Pancreas (tissue), 10 donors: Measurements from ENCODE around the gene C18orf63. TPM values are rescaled to one million over a fixed set of nuclear protein-coding genes. Genes with fewer than 3 reads are reported as not detected.

ENCODE experiments used
- ATAC-seq, 4 donors: fragments of 200-7000 bp; cut with Tn5 transposase; one replicate each; pipeline versions ENCODE4 v1.8.0 to v1.9.1; 2020; ENCODE audit warnings: mild to moderate bottlenecking in 4 of 4, moderate library complexity in 4 of 4
- DNase-seq, 6 donors: peaks; one replicate each; pipeline ENCODE4 v3.0.0-alpha.2; 2020
- FAIRE-seq: peaks from 2 replicates; lab custom pipeline; 2012; peaks lifted over from hg19 to GRCh38; lab: Jason Lieb, UNC
- H3K27ac ChIP-seq, 4 donors: fragments of 200-600 bp; sonication (generic); 1 replicate in 3 of 4; 2 replicates in 1 of 4; pipeline versions ENCODE4 v1.5.0 to v1.8.0; 2020
- H3K27me3 ChIP-seq, 4 donors: fragments of 200-600 bp; one replicate each; pipeline ENCODE4 v1.8.0; 2021
- H3K36me3 ChIP-seq, 3 donors: fragments of 200-600 bp; sonication (generic) in 1 of 3; one replicate each; pipeline versions ENCODE4 v1.5.0 to v1.8.0; 2020 to 2021
- H3K4me1 ChIP-seq, 3 donors: fragments of 200-600 bp; one replicate each; pipeline ENCODE4 v1.8.0; 2021
- H3K4me3 ChIP-seq, 4 donors: fragments of 200-600 bp; sonication (generic) in 2 of 4; one replicate each; pipeline versions ENCODE4 v1.5.0 to v1.8.0; 2020 to 2021
- H3K9me3 ChIP-seq, 4 donors: fragments of 200-600 bp; one replicate each; pipeline ENCODE4 v1.8.0; 2021
- whole genome bisulfite sequencing, 2 donors: extraction: QIAGEN DNeasy Blood & Tissue Kit; methylation state at CpG; one replicate each; pipeline ENCODE4 v1.1.7; 2013; 5-methylcytosine and 5-hydroxymethylcytosine counted together
- intact Hi-C, 3 donors: fragments of 100-400 bp; cut with DNase I; formaldehyde crosslinking; loops; one replicate each; pipeline versions ENCODE4 v1.11.1 to v1.14.2; 2022
- polyA plus RNA-seq, 2 donors: library from polyadenylated mRNA; stranded (reverse); fragments of 200-250 nt; gene quantifications; one replicate each; pipeline ENCODE4 v1.2.3, GENCODE V29; 2013
- total RNA-seq, 6 donors: library from RNA; stranded (reverse); fragmentation: NEBNext Ultra II Directional in 4 of 6; extraction: Animal tissue kit (Norgen Biotek cat#: 25700) in 4 of 6; gene quantifications; one replicate each; pipeline versions ENCODE4 v1.2.1 to v1.2.4, GENCODE V29; 2021 to 2023
- TF ChIP-seq, protein P1 (sequence below), 4 donors: fragments of 200-600 bp; sonication (generic) in 3 of 4; IDR thresholded peaks; one replicate each; pipeline versions ENCODE4 v1.5.0 to v1.8.0; 2021; ENCODE audit warnings: antibody characterized with exemption in 4 of 4
- donor health status: healthy with polysubstance abuse.
- donor health status: DM: no; HTN: no; CAD: no; lungs with moderate emphysema.
- donor health status: DM: no; HTN: no; CAD: no.
- donor health status: control.
- donor health status: control.
- donor health status: Bipolar disorder and iron deficiency.
- donor health status: DM: yes; HTN: yes; CAD: no.
- donor health status: DM: no; HTN: no; CAD: no.
- donor health status: DM: no; HTN: no; CAD: no.
- donor health status: DM: yes; HTN: yes; CAD: no.

C18orf63 gene
- total and polyA plus RNA-seq, 8 donors, result not detected

DNA sequence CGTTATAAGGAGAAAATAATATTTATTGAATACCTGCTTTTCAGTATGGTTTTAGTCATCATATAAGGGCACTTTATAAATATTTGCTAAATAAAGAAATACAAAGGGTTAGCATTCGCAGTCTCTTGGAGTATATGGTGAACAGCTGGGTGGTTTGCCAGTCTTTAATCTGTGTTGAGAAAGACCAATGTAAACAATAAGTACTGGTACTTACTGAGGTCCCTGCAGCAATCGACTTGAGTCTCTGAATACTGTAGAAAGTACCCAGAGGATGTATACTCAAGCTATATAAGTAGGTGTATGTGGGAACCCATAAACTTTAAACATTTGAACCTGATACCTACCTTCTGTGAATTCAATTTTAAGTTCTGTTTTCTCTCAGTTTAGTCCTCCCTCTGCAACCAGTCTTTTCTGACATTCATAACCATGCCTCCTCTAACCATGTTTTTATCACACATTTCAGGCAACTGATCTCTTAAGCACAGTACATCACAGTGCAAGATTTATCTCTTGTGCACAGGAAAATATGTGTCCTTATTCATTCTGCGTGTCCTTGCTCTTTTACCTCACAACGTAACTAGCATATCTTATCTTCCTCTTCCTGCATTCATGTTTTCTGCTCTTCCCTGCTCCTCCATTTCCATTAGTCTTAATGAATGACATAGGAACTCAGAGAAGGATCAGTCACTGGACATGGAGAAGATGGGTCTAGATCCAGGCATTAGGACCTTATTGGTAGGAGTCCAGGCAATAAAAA, 21.7 kb downstream of the C18orf63 start:
- no peak overlapping the region for H3K27ac ChIP-seq
- no peaks in the 10 kb centered on the region for H3K4me1 ChIP-seq
- intact Hi-C loops, result no loop called here
- DNase-seq, result no peak
- ATAC-seq, result peak in 2 of 4 donors; percentile 47 to 72
- H3K4me3 ChIP-seq, result no peak overlapping the region
- FAIRE-seq, result no peak
- WGBS, 2 donors, result 45 to 49% methylated on average over 5 of the region's 5 CpGs
- H3K27me3 ChIP-seq, result no peaks in the 10 kb centered on the region
- no peaks in the 10 kb centered on the region for H3K9me3 ChIP-seq
- H3K36me3 ChIP-seq, result no peaks in the 10 kb centered on the region
- TF ChIP-seq, protein P1, sequence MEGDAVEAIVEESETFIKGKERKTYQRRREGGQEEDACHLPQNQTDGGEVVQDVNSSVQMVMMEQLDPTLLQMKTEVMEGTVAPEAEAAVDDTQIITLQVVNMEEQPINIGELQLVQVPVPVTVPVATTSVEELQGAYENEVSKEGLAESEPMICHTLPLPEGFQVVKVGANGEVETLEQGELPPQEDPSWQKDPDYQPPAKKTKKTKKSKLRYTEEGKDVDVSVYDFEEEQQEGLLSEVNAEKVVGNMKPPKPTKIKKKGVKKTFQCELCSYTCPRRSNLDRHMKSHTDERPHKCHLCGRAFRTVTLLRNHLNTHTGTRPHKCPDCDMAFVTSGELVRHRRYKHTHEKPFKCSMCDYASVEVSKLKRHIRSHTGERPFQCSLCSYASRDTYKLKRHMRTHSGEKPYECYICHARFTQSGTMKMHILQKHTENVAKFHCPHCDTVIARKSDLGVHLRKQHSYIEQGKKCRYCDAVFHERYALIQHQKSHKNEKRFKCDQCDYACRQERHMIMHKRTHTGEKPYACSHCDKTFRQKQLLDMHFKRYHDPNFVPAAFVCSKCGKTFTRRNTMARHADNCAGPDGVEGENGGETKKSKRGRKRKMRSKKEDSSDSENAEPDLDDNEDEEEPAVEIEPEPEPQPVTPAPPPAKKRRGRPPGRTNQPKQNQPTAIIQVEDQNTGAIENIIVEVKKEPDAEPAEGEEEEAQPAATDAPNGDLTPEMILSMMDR (IDR thresholded peaks at IDR 0.05), result no peak

GRCh38 chr18:74337912-74338309, 22.3 kb downstream of the C18orf63 start:
- H3K4me3 ChIP-seq, result no peak overlapping the region
- TF ChIP-seq, protein P1 (IDR thresholded peaks at IDR 0.05), result no peak
- no peak overlapping the region for H3K27ac ChIP-seq
- no peaks in the 10 kb centered on the region for H3K9me3 ChIP-seq
- FAIRE-seq, result no peak
- intact Hi-C loops, result no loop called here
- WGBS, 2 donors, result 91 to 96% methylated on average over 1 of the region's 1 CpG
- no peak for DNase-seq
- no peaks in the 10 kb centered on the region for H3K4me1 ChIP-seq
- no peak for ATAC-seq
- no peaks in the 10 kb centered on the region for H3K36me3 ChIP-seq
- no peaks in the 10 kb centered on the region for H3K27me3 ChIP-seq

DNA sequence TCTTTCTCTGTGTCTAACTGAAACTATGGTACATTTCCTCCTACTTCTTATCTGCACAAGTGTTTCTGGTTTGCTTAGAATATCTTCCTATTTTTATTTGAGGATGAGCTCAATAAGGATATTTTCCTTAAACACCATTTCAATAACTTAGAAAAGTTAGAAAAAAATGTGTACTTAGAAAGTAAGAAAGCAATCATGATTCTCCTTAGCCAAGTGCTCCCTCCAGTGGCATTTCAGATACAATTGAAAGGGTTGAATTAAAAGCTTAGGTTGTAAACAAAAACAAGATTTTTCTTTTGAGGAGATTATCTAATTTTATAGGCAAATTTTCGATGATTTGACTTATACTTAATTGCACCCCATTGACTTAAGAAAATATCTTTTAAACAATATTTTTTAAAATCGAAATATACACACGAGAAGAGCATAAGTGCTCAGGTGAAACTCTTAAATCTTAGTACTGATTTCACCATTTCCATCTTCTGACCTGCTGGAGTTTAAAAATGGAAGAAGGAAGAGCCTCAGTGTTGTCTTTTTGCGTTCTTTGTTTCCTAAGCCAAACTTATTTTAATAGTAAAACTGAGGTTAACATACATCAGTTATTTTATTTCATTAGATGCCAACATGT, 26.9 kb downstream of the C18orf63 start:
- Histone ChIP-seq H3K27me3 (no peaks in the 10 kb centered on the region), H3K27ac (no peak overlapping the region), H3K4me3 (no peak overlapping the region), H3K36me3 (no peaks in the 10 kb centered on the region), H3K9me3 (no peaks in the 10 kb centered on the region), H3K4me1 (no peaks in the 10 kb centered on the region)
- DNase-seq, result peak in 3 of 6 donors; percentile 20 to 41 (median 27)
- intact Hi-C loops, result loop anchor here in 2 of 3 donors (5.0 kb wide), 2 partner anchors 145 to 305 kb away; no protein-coding TSS in a partner anchor
- FAIRE-seq, result peak; percentile 95
- TF ChIP-seq, protein P1 (IDR thresholded peaks at IDR 0.05), result peak in 3 of 4 donors; percentile 35 to 66 (median 50)
- peak; percentile 61 to 83 (median 77) for ATAC-seq
- 5 to 11% methylated on average over 4 of the region's 4 CpGs for WGBS, 2 donors

GRCh38 chr18:74346206-74346605, 30.6 kb downstream of the C18orf63 start:
- FAIRE-seq (no peak), DNase-seq (no peak), ATAC-seq (no peak)
- H3K27ac ChIP-seq, result no peak overlapping the region
- no peaks in the 10 kb centered on the region for H3K27me3 ChIP-seq
- no peak overlapping the region for H3K4me3 ChIP-seq
- intact Hi-C loops, result no loop called here
- TF ChIP-seq, protein P1 (IDR thresholded peaks at IDR 0.05), result no peak
- no peaks in the 10 kb centered on the region for H3K4me1 ChIP-seq
- H3K36me3 ChIP-seq, result no peaks in the 10 kb centered on the region
- no peaks in the 10 kb centered on the region for H3K9me3 ChIP-seq

GRCh38 chr18:74348581-74348980, 32.9 kb downstream of the C18orf63 start:
- 27 to 36% methylated on average over 2 of the region's 2 CpGs for WGBS, 2 donors
- H3K9me3 ChIP-seq, result no peaks in the 10 kb centered on the region
- no peak for FAIRE-seq
- intact Hi-C loops, result no loop called here
- H3K27me3 ChIP-seq, result no peaks in the 10 kb centered on the region
- TF ChIP-seq, protein P1 (IDR thresholded peaks at IDR 0.05), result no peak
- no peak for DNase-seq
- H3K4me1 ChIP-seq, result no peaks in the 10 kb centered on the region
- H3K4me3 ChIP-seq, result no peak overlapping the region
- H3K27ac ChIP-seq, result no peak overlapping the region
- ATAC-seq, result no peak
- no peaks in the 10 kb centered on the region for H3K36me3 ChIP-seq
